Endothelial cell of umbilical vein (primary cell): ENCODE results near the gene NKD2. TPM values are rescaled to one million over a fixed set of nuclear protein-coding genes. Genes with fewer than 3 reads are reported as not detected.

Experiments used
- BruUV-seq: library from RNA; stranded (reverse); fragments of 400-500 nt; replicated peaks from 2 replicates; lab custom pipeline; 2021; lab: Mats Ljungman, UMichigan
- CTCF ChIA-PET: fragments of 300-600, 350-600 bp; sonication (Branson Sonifier 250); formaldehyde crosslinking; loops from one replicate; lab custom pipeline; 2021; ENCODE audit warnings: antibody characterized with exemption, inconsistent platforms; lab: Charles Lee
- POLR2A ChIA-PET: fragments of 300-600, 350-600 bp; sonication (Branson Sonifier 250); formaldehyde crosslinking; loops from one replicate; lab custom pipeline; 2021; ENCODE audit warnings: antibody characterized with exemption, inconsistent platforms; lab: Charles Lee
- DNase-seq: peaks from one replicate; pipeline ENCODE4 v3.0.0-alpha.2; 2011; ENCODE audit warnings: low read depth, low spot score
- FAIRE-seq: peaks from 2 replicates; lab custom pipeline; 2011; peaks lifted over from hg19 to GRCh38; lab: Jason Lieb, UNC
- H2AFZ ChIP-seq: 2 replicates; pipeline ENCODE4 v1.6.0; 2012; ENCODE audit warnings: low read depth, low read length, control low read depth, inconsistent platforms
- H3K27ac ChIP-seq: 2 replicates; pipeline ENCODE4 v1.5.1; 2011; ENCODE audit warnings: low read depth, mild to moderate bottlenecking, control low read depth, low read length, moderate library complexity; ENCODE audit not compliant: insufficient read depth
- H3K27me3 ChIP-seq, 2 experiments: 2 replicates each; pipeline versions ENCODE4 v1.6.0 to v1.6.1; 2011; ENCODE audit warnings: low read length in 2 of 2, mixed read lengths in 1 of 2; ENCODE audit not compliant: control insufficient read depth in 2 of 2, insufficient read depth in 2 of 2
- H3K36me3 ChIP-seq, 2 experiments: 2 replicates in 1 of 2; 3 replicates in 1 of 2; pipeline ENCODE4 v1.5.1; 2011; ENCODE audit warnings: low read length in 2 of 2, mild to moderate bottlenecking in 1 of 2, moderate library complexity in 1 of 2; ENCODE audit not compliant: control insufficient read depth in 2 of 2, insufficient read depth in 2 of 2; ENCODE audit errors: extremely low read depth in 1 of 2
- H3K4me1 ChIP-seq: 3 replicates; pipeline ENCODE4 v1.5.1; 2011; ENCODE audit warnings: mild to moderate bottlenecking, low read length; ENCODE audit not compliant: control insufficient read depth, insufficient read depth; ENCODE audit errors: extremely low read depth
- H3K4me2 ChIP-seq: 2 replicates; pipeline ENCODE4 v1.6.1; 2011; ENCODE audit warnings: low read length, control low read depth, mixed read lengths; ENCODE audit not compliant: insufficient read depth
- H3K4me3 ChIP-seq, 3 experiments: fragments of 200-600 bp in 1 of 3; sonication (generic), shearing (Covaris generic) in 1 of 3; replicated peaks in 1 of 3; 2 replicates each; pipeline ENCODE4 v1.5.1; 2011 to 2016; ENCODE audit warnings: control low read depth in 3 of 3, low read length in 3 of 3, mild to moderate bottlenecking in 2 of 3, inconsistent platforms in 1 of 3, low read depth in 1 of 3, moderate library complexity in 1 of 3; ENCODE audit not compliant: insufficient read depth in 1 of 3
- H3K79me2 ChIP-seq: 2 replicates; pipeline ENCODE4 v1.6.0; 2012; ENCODE audit warnings: low read length, inconsistent platforms; ENCODE audit not compliant: control insufficient read depth, insufficient read depth
- H3K9ac ChIP-seq: replicated peaks from 2 replicates; pipeline ENCODE3; 2011; ENCODE audit warnings: low read length, control low read depth; ENCODE audit not compliant: insufficient read depth; ENCODE audit errors: extremely low read depth
- H3K9me1 ChIP-seq: replicated peaks from 3 replicates; pipeline ENCODE4 v1.6.0; 2011; ENCODE audit warnings: mild to moderate bottlenecking, low read length; ENCODE audit not compliant: control insufficient read depth, insufficient read depth; ENCODE audit errors: extremely low read depth
- H3K9me3 ChIP-seq: replicated peaks from 2 replicates; pipeline ENCODE4 v1.5.1; 2012; ENCODE audit warnings: low read length, inconsistent platforms; ENCODE audit not compliant: control insufficient read depth, insufficient read depth
- H4K20me1 ChIP-seq: replicated peaks from 2 replicates; pipeline ENCODE3; 2011; ENCODE audit warnings: mild to moderate bottlenecking, low read length; ENCODE audit not compliant: control insufficient read depth, insufficient read depth; ENCODE audit errors: extremely low read depth
- EZH2 ChIP-seq: IDR thresholded peaks from 2 replicates; pipeline ENCODE4 v1.6.1; 2012; ENCODE audit warnings: borderline replicate concordance, low read depth, mild to moderate bottlenecking, moderate library complexity, low read length, inconsistent platforms; ENCODE audit not compliant: severe bottlenecking
- FOS ChIP-seq: IDR thresholded peaks from 2 replicates; pipeline ENCODE4 v1.6.1; 2011; ENCODE audit warnings: mild to moderate bottlenecking, low read length, moderate library complexity, borderline replicate concordance; ENCODE audit not compliant: insufficient read depth
- GATA2 ChIP-seq: IDR thresholded peaks from 2 replicates; pipeline ENCODE4 v1.7.0; 2011; ENCODE audit warnings: low read depth, mild to moderate bottlenecking, moderate library complexity, mixed read lengths, low read length; ENCODE audit not compliant: insufficient read length, insufficient read depth
- JUN ChIP-seq: IDR thresholded peaks from 2 replicates; pipeline ENCODE4 v1.6.1; 2011; ENCODE audit warnings: borderline replicate concordance, low read depth; ENCODE audit not compliant: insufficient read length, insufficient read depth
- MYC ChIP-seq: IDR thresholded peaks from one replicate; pipeline ENCODE4 v1.6.1; 2011; ENCODE audit warnings: mild to moderate bottlenecking, low read depth, low read length
- POLR2AphosphoS5 ChIP-seq: IDR thresholded peaks from 2 replicates; pipeline ENCODE4 v1.6.1; 2012; ENCODE audit warnings: low read depth, mild to moderate bottlenecking, control low read depth, low read length, moderate library complexity; ENCODE audit not compliant: insufficient read depth
- dilution Hi-C: fragments of 300-500 bp; cut with MboI; formaldehyde crosslinking; loops from one replicate; pipeline ENCODE4 v1.15.0; 2019; ENCODE audit warnings: low sequenced_read_pairs; ENCODE audit not compliant: extremely low pct_ligation_motif_present
- intact Hi-C: fragments of 100-400 bp; cut with micrococcal nuclease; formaldehyde crosslinking; loops from one replicate; pipeline ENCODE4 v1.10.0; 2022
- polyA plus RNA-seq, 4 experiments: library from polyadenylated mRNA; depleted of rRNA in 3 of 4; stranded (reverse) in 3 of 4; unstranded in 1 of 4; fragments of >200 nt; gene quantifications; 2 replicates each; pipeline versions ENCODE4 v1.2.1 to v1.2.3, GENCODE V29; 2011 to 2012; ENCODE audit warnings: missing spikeins in 1 of 4
- total RNA-seq: library from RNA; stranded (reverse); gene quantifications from 2 replicates; pipeline ENCODE4 v1.2.3, GENCODE V29; 2021
- TF ChIP-seq, protein P1 (sequence below): IDR thresholded peaks from 2 replicates; pipeline ENCODE4 v1.6.1; 2011; ENCODE audit not compliant: insufficient read depth, insufficient read length
- TF ChIP-seq, protein P2 (sequence below), 2 donors: IDR thresholded peaks; 1 replicate in 1 of 2; 2 replicates in 1 of 2; pipeline ENCODE4 v1.5.1; 2011; ENCODE audit warnings: low read length in 2 of 2, mild to moderate bottlenecking in 2 of 2, moderate library complexity in 2 of 2, control low read depth in 1 of 2, inconsistent platforms in 1 of 2, low read depth in 1 of 2; ENCODE audit not compliant: insufficient read depth in 1 of 2; ENCODE audit errors: extremely low read depth in 1 of 2

The NKD2 gene
- total and polyA plus RNA-seq, 2 donors (not counting 3 experiments of a cell fraction or from before 2014, with no cell fraction given) = 0.08 TPM; not detected in 1

DNA sequence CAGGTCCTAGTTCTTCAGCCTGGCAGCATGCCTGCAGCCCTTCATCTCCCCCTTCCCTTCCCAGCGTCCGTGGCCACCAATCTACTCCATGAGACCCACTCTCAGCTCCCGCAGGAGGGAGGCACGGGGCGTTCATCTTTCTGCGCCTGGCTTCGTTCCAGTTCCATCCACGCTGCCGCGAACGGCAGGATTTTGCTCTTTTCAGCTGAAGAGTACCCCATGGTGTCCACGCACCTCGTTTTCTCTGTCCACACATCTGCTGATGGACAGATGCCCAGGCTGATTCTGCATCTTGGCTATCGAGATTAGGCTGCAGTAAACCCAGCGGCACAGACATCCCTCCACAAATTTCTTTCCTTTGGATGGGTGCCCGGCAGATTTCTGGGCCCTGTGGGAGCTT is 30.5 kb upstream of the NKD2 start:
- intact Hi-C loops (no loop called here), dilution Hi-C loops (no loop called here)
- H3K9me3 ChIP-seq = no peaks in the 10 kb centered on the region
- no peak overlapping the region for H3K4me3 ChIP-seq
- no peaks in the 10 kb centered on the region for H3K9me1 ChIP-seq
- H3K4me2 ChIP-seq = no peak overlapping the region
- no peaks in the 10 kb centered on the region for H4K20me1 ChIP-seq
- no peak overlapping the region for H3K27ac ChIP-seq
- TF ChIP-seq EZH2 (no peak), POLR2AphosphoS5 (no peak), GATA2 (no peak), JUN (no peak), FOS (no peak), MYC (no peak)
- TF ChIP-seq, protein P1, sequence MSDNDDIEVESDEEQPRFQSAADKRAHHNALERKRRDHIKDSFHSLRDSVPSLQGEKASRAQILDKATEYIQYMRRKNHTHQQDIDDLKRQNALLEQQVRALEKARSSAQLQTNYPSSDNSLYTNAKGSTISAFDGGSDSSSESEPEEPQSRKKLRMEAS = no peak
- TF ChIP-seq, protein P2, sequence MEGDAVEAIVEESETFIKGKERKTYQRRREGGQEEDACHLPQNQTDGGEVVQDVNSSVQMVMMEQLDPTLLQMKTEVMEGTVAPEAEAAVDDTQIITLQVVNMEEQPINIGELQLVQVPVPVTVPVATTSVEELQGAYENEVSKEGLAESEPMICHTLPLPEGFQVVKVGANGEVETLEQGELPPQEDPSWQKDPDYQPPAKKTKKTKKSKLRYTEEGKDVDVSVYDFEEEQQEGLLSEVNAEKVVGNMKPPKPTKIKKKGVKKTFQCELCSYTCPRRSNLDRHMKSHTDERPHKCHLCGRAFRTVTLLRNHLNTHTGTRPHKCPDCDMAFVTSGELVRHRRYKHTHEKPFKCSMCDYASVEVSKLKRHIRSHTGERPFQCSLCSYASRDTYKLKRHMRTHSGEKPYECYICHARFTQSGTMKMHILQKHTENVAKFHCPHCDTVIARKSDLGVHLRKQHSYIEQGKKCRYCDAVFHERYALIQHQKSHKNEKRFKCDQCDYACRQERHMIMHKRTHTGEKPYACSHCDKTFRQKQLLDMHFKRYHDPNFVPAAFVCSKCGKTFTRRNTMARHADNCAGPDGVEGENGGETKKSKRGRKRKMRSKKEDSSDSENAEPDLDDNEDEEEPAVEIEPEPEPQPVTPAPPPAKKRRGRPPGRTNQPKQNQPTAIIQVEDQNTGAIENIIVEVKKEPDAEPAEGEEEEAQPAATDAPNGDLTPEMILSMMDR (IDR thresholded peaks at IDR 0.05; ENCODE audit: extremely low read depth in 1 of 2, insufficient read depth in 1 of 2, low read depth in 1 of 2, low read length in 2 of 2) = no peak
- no TSS peak for BruUV-seq
- DNase-seq = no peak
- no peak for FAIRE-seq
- no peaks in the 10 kb centered on the region for H3K36me3 ChIP-seq
- no peaks in the 10 kb centered on the region for H3K4me1 ChIP-seq
- H2AFZ ChIP-seq = no peak overlapping the region
- CTCF ChIA-PET = no interaction called here
- no peaks in the 10 kb centered on the region for H3K79me2 ChIP-seq
- POLR2A ChIA-PET = no interaction called here
- H3K27me3 ChIP-seq = peaks cover 0 to 1% of the 10 kb centered on the region in 2 experiments
- no peak overlapping the region for H3K9ac ChIP-seq
